Esophagus squamous epithelium (tissue), 5 donors: ENCODE results near the gene PGAP3. TPM values are rescaled to one million over a fixed set of nuclear protein-coding genes. Genes with fewer than 3 reads are reported as not detected.
A peak's percentile ranks its signal among the peaks of the same experiment; 100 is the strongest.

Experiments
- DNase-seq: peaks from one replicate; lab custom pipeline; 2025; lab: John Stamatoyannopoulos, UW
- H3K27ac ChIP-seq, 4 donors: fragments of 200-600 bp; sonication (generic); one replicate each; pipeline ENCODE4 v1.5.1; 2016 to 2019; ENCODE audit warnings: mild to moderate bottlenecking in 1 of 4
- H3K27me3 ChIP-seq, 4 donors: fragments of 200-600 bp; sonication (generic); 1 replicate in 3 of 4; 2 replicates in 1 of 4; pipeline versions ENCODE4 v1.5.1 to v1.6.0; 2017 to 2021; ENCODE audit warnings: antibody characterized with exemption in 1 of 4
- H3K36me3 ChIP-seq, 3 donors: fragments of 200-600 bp; sonication (generic); one replicate each; pipeline ENCODE4 v1.5.1; 2016 to 2019
- H3K4me1 ChIP-seq, 3 donors: fragments of 200-600 bp; sonication (generic); one replicate each; pipeline ENCODE4 v1.5.1; 2017 to 2019
- H3K4me3 ChIP-seq, 4 donors: fragments of 200-600 bp; sonication (generic); 1 replicate in 3 of 4; 2 replicates in 1 of 4; pipeline ENCODE4 v1.5.1; 2016 to 2019; ENCODE audit warnings: mild to moderate bottlenecking in 2 of 4, moderate library complexity in 1 of 4
- H3K9me3 ChIP-seq, 3 donors: fragments of 200-600 bp; sonication (generic); one replicate each; pipeline ENCODE4 v1.5.1; 2016 to 2019
- CTCF ChIP-seq, 6 experiments: fragments of 450-650 bp in 4 of 6; fragments of 200-600 bp in 2 of 6; sonication (generic) in 2 of 6; IDR thresholded peaks; one replicate each; pipeline ENCODE4 v1.5.1; 2016 to 2019; ENCODE audit warnings: antibody characterized with exemption in 6 of 6, mild to moderate bottlenecking in 4 of 6, moderate library complexity in 4 of 6
- POLR2A ChIP-seq, 4 donors: fragments of 450-650 bp; IDR thresholded peaks; one replicate each; pipeline ENCODE4 v1.6.1; 2017; ENCODE audit warnings: antibody characterized with exemption in 4 of 4, mild to moderate bottlenecking in 4 of 4, moderate library complexity in 3 of 4
- WGBS, 2 donors: methylation state at CpG; one replicate each; pipeline ENCODE4 v1.1.5; 2018; 5-methylcytosine and 5-hydroxymethylcytosine counted together
- intact Hi-C: fragments of 100-400 bp; cut with DNase I; formaldehyde crosslinking; loops from one replicate; pipeline ENCODE4 v1.15.0; 2022
- total RNA-seq, 4 donors: library from RNA; depleted of rRNA; stranded (reverse); fragments of >200 nt; gene quantifications; one replicate each; pipeline ENCODE4 v1.1.0, GENCODE V29; 2016
- donor health status: DM: yes; HTN: yes; CAD: no.

The PGAP3 gene
- total RNA-seq, 4 donors from 2014 or later, result 10.7 to 34.2 (median 19.2) TPM

GRCh38 chr17:39663688-39664580, 23.9 kb downstream of the PGAP3 start:
- Histone ChIP-seq H3K27me3 (peaks cover 0 to 40% (median 1%) of the 10 kb centered on the region in 4 donors), H3K9me3 (no peaks in the 10 kb centered on the region), H3K27ac (peak overlapping the region in 3 of 4 donors; percentile 24 to 75 (median 64)), H3K36me3 (peaks cover 0 to 43% (median 13%) of the 10 kb centered on the region in 3 donors), H3K4me3 (no peak overlapping the region), H3K4me1 (peaks cover 42 to 100% (median 61%) of the 10 kb centered on the region in 3 donors)
- no peak for TF ChIP-seq CTCF (IDR thresholded peaks at IDR 0.05)
- no peak for TF ChIP-seq POLR2A (IDR thresholded peaks at IDR 0.05)
- DNase-seq, result no peak
- intact Hi-C loops, result no loop called here
- 65 to 66% methylated on average over 4 to 9 of the region's 17 CpGs for WGBS, 2 donors

GRCh38 chr17:39663340-39663687, 24.5 kb downstream of the PGAP3 start:
- H3K27ac ChIP-seq, result peak overlapping the region in 3 of 4 donors; percentile 64 to 83 (median 75)
- TF ChIP-seq POLR2A (IDR thresholded peaks at IDR 0.05) (no peak), CTCF (IDR thresholded peaks at IDR 0.05) (no peak)
- DNase-seq, result no peak
- peaks cover 0 to 33% (median 0%) of the 10 kb centered on the region in 4 donors for H3K27me3 ChIP-seq
- H3K4me1 ChIP-seq, result peaks cover 39 to 100% (median 63%) of the 10 kb centered on the region in 3 donors
- no peaks in the 10 kb centered on the region for H3K9me3 ChIP-seq
- H3K36me3 ChIP-seq, result peaks cover 5 to 49% (median 13%) of the 10 kb centered on the region in 3 donors
- H3K4me3 ChIP-seq, result no peak overlapping the region
- 75% methylated on average over 4 of the region's 4 CpGs; no CpG with 5 or more reads in 1 of the 2 donors for WGBS, 2 donors
- intact Hi-C loops, result no loop called here

- peaks cover 7 to 55% (median 13%) of the 10 kb centered on the region in 3 donors for H3K36me3 ChIP-seq
- peaks cover 0 to 28% (median 0%) of the 10 kb centered on the region in 4 donors for H3K27me3 ChIP-seq
- DNase-seq, result no peak
- WGBS, 2 donors, result 88% methylated on average over 5 of the region's 22 CpGs; no CpG with 5 or more reads in 1 of the 2 donors
- TF ChIP-seq POLR2A (IDR thresholded peaks at IDR 0.05) (no peak), CTCF (IDR thresholded peaks at IDR 0.05) (no peak)
- no peaks in the 10 kb centered on the region for H3K9me3 ChIP-seq
- no peak overlapping the region for H3K4me3 ChIP-seq
- peaks cover 33 to 99% (median 57%) of the 10 kb centered on the region in 3 donors for H3K4me1 ChIP-seq
- intact Hi-C loops, result no loop called here
- peak overlapping the region in 3 of 4 donors; percentile 64 to 83 (median 75) for H3K27ac ChIP-seq
Measured at GRCh38 chr17:39662551-39663339, 25.1 kb downstream of the PGAP3 start.

GRCh38 chr17:39661744-39662541, 25.9 kb downstream of the PGAP3 start:
- H3K4me1 ChIP-seq, result peaks cover 25 to 91% (median 49%) of the 10 kb centered on the region in 3 donors
- 73 to 74% methylated on average over 4 to 5 of the region's 8 CpGs for WGBS, 2 donors
- intact Hi-C loops, result no loop called here
- peaks cover 0 to 20% (median 0%) of the 10 kb centered on the region in 4 donors for H3K27me3 ChIP-seq
- H3K4me3 ChIP-seq, result no peak overlapping the region
- DNase-seq, result no peak
- H3K36me3 ChIP-seq, result peaks cover 7 to 63% (median 13%) of the 10 kb centered on the region in 3 donors
- no peaks in the 10 kb centered on the region for H3K9me3 ChIP-seq
- H3K27ac ChIP-seq, result peak overlapping the region in 3 of 4 donors; percentile 64 to 83 (median 75)
- TF ChIP-seq POLR2A (IDR thresholded peaks at IDR 0.05) (no peak), CTCF (IDR thresholded peaks at IDR 0.05) (no peak)
